Endodermal cell (in vitro differentiated cells): ENCODE results near the gene CPAMD8. TPM values are rescaled to one million over a fixed set of nuclear protein-coding genes. Genes with fewer than 3 reads are reported as not detected.

Experiments
- DNase-seq: peaks from one replicate; pipeline ENCODE4 v3.0.0-alpha.2; 2017
- H3K27ac ChIP-seq: 2 replicates; pipeline ENCODE4 v1.5.1; 2013; ENCODE audit warnings: mild to moderate bottlenecking, low read depth, low read length, moderate library complexity
- H3K27me3 ChIP-seq: 2 replicates; pipeline ENCODE4 v1.6.1; 2013; ENCODE audit warnings: mild to moderate bottlenecking, low read length, moderate library complexity; ENCODE audit not compliant: insufficient read depth, control insufficient read depth, poor library complexity, severe bottlenecking
- H3K36me3 ChIP-seq: 2 replicates; pipeline ENCODE4 v1.7.0; 2013; ENCODE audit warnings: mild to moderate bottlenecking, low read length, moderate library complexity; ENCODE audit not compliant: control insufficient read depth, insufficient read depth
- H3K4me1 ChIP-seq: one replicate; pipeline ENCODE4 v1.7.0; 2013; ENCODE audit warnings: low read length; ENCODE audit not compliant: control insufficient read depth, insufficient read depth
- H3K4me3 ChIP-seq: 2 replicates; pipeline ENCODE4 v1.5.1; 2013; ENCODE audit warnings: mild to moderate bottlenecking, low read length, moderate library complexity
- H3K9ac ChIP-seq: 2 replicates; pipeline ENCODE4 v1.6.1; 2013; ENCODE audit warnings: mild to moderate bottlenecking, low read length, moderate library complexity; ENCODE audit not compliant: poor library complexity, severe bottlenecking; ENCODE audit errors: extremely low read depth
- H3K9me3 ChIP-seq: 2 replicates; pipeline ENCODE4 v1.6.1; 2013; ENCODE audit warnings: mild to moderate bottlenecking, low read length, moderate library complexity; ENCODE audit not compliant: control insufficient read depth
- H3K27ac Mint-ChIP-seq: 2 replicates; pipeline ENCODE4 v1.8.0; 2020; ENCODE audit warnings: mixed read lengths
- H3K27me3 Mint-ChIP-seq: 2 replicates; pipeline ENCODE4 v1.8.0; 2021; ENCODE audit warnings: mild to moderate bottlenecking, mixed read lengths; ENCODE audit not compliant: insufficient read depth
- H3K36me3 Mint-ChIP-seq: 2 replicates; pipeline ENCODE4 v1.8.0; 2020; ENCODE audit warnings: low read depth, mixed read lengths
- H3K4me1 Mint-ChIP-seq: 2 replicates; pipeline ENCODE4 v1.8.0; 2020; ENCODE audit warnings: mixed read lengths
- H3K4me3 Mint-ChIP-seq: 2 replicates; pipeline ENCODE4 v1.8.0; 2020; ENCODE audit warnings: mild to moderate bottlenecking, moderate library complexity, mixed read lengths
- H3K9me3 Mint-ChIP-seq: 2 replicates; pipeline ENCODE4 v1.8.0; 2020; ENCODE audit warnings: mild to moderate bottlenecking, mixed read lengths
- WGBS, 2 experiments: methylation state at CpG; one replicate each; pipeline versions ENCODE4 v1.1.5 to v1.1.7; 2013; ENCODE audit warnings: missing lambda C conversion rate in 2 of 2, mixed read lengths in 1 of 2; ENCODE audit not compliant: insufficient coverage in 1 of 2, insufficient read length in 1 of 2; 5-methylcytosine and 5-hydroxymethylcytosine counted together
- total RNA-seq, 2 donors: library from RNA; stranded (reverse); fragmentation: NEBNext Ultra II Directional in 1 of 2; extraction: Animal tissue kit (Norgen Biotek cat#: 25700) in 1 of 2; gene quantifications; 2 replicates in 1 of 2; 3 replicates in 1 of 2; pipeline ENCODE4 v1.2.1, GENCODE V29; 2021
- TF ChIP-seq, protein P1 (sequence below): fragments of 200-600 bp; sonication (generic); conservative IDR thresholded peaks from 2 replicates; pipeline ENCODE4 v1.5.0; 2021; ENCODE audit warnings: antibody characterized with exemption, mild to moderate bottlenecking

Gene CPAMD8
- total RNA-seq, 2 donors from 2014 or later = 19.7 to 22.9 TPM

DNA sequence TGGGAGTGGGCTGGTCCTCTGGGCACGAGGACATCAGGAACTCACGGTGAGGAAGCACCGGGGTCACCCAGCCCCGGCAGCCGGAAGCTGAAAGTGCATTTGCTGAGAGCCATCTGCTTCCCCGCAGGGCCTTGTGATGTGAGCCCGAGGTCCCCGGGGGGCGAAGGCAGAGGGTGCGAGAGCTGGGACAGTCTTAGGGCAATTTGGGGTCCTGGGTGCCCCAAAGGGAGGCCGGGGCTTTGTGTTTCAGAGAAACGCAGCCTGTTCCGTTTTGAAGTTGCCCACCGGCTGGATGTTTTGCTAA, 133.0 kb downstream of the CPAMD8 start:
- H3K36me3 ChIP-seq = no peaks in the 10 kb centered on the region
- H3K4me3 ChIP-seq = no peak overlapping the region
- Mint-ChIP-seq H3K9me3 (no peaks in the 10 kb centered on the region), H3K36me3 (no peaks in the 10 kb centered on the region), H3K4me1 (no peaks in the 10 kb centered on the region), H3K27me3 (peaks cover 15% of the 10 kb centered on the region), H3K27ac (no peak overlapping the region), H3K4me3 (no peak overlapping the region)
- TF ChIP-seq, protein P1, sequence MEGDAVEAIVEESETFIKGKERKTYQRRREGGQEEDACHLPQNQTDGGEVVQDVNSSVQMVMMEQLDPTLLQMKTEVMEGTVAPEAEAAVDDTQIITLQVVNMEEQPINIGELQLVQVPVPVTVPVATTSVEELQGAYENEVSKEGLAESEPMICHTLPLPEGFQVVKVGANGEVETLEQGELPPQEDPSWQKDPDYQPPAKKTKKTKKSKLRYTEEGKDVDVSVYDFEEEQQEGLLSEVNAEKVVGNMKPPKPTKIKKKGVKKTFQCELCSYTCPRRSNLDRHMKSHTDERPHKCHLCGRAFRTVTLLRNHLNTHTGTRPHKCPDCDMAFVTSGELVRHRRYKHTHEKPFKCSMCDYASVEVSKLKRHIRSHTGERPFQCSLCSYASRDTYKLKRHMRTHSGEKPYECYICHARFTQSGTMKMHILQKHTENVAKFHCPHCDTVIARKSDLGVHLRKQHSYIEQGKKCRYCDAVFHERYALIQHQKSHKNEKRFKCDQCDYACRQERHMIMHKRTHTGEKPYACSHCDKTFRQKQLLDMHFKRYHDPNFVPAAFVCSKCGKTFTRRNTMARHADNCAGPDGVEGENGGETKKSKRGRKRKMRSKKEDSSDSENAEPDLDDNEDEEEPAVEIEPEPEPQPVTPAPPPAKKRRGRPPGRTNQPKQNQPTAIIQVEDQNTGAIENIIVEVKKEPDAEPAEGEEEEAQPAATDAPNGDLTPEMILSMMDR = no peak
- 89% methylated on average over 10 to 14 of the region's 14 CpGs for WGBS, 2 experiments
- DNase-seq = no peak
- H3K9me3 ChIP-seq = no peaks in the 10 kb centered on the region
- no peak overlapping the region for H3K9ac ChIP-seq
- no peak overlapping the region for H3K27ac ChIP-seq
- H3K4me1 ChIP-seq = no peaks in the 10 kb centered on the region
- peaks cover 26% of the 10 kb centered on the region for H3K27me3 ChIP-seq

DNA sequence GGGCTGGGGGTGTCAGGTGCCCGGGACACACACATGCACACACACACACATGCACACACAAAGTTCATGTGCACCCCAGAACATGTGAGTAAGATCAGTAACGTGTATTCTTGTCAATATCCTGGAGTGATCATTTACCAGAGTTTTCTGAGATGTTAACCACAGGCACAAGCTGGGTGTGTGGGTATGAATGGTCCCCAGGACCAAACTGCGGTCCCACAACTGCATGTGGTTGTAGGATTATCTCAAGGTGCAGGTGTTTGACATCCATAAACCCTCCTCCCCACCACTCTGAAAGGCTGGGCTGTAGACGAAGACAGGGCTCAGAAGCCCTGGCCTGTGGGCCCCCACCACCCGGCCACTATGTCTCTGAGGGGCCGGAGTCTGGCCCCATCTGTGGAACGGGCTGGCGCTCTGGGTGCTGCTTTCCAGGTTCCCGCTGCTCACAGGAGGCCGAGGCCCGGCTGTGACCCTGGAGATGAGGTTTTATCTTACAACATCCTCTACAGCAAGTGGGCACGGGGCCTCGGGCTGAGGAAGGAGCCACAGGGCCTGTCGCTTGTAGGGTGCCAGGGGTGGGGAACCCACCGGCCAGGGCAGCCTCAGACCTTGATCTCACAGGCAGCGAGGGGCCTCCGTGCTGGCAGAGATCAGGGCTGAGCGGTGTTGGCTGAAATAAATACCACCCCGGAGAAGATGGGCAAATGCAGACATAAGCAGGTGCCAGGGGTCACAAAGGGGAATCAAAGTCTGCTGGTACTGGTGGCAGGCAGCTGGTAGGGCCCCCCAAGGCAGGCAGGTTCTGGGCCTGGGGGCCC, 133.5 kb downstream of the CPAMD8 start:
- no peak overlapping the region for H3K9ac ChIP-seq
- Mint-ChIP-seq H3K9me3 (no peaks in the 10 kb centered on the region), H3K27ac (no peak overlapping the region), H3K4me1 (no peaks in the 10 kb centered on the region), H3K36me3 (no peaks in the 10 kb centered on the region), H3K27me3 (peaks cover 9% of the 10 kb centered on the region), H3K4me3 (no peak overlapping the region)
- H3K4me3 ChIP-seq = no peak overlapping the region
- no peaks in the 10 kb centered on the region for H3K9me3 ChIP-seq
- 92 to 95% methylated on average over 10 to 18 of the region's 19 CpGs for WGBS, 2 experiments
- no peak overlapping the region for H3K27ac ChIP-seq
- H3K36me3 ChIP-seq = no peaks in the 10 kb centered on the region
- peaks cover 21% of the 10 kb centered on the region for H3K27me3 ChIP-seq
- TF ChIP-seq, protein P1 = no peak
- DNase-seq = no peak
- no peaks in the 10 kb centered on the region for H3K4me1 ChIP-seq

DNA sequence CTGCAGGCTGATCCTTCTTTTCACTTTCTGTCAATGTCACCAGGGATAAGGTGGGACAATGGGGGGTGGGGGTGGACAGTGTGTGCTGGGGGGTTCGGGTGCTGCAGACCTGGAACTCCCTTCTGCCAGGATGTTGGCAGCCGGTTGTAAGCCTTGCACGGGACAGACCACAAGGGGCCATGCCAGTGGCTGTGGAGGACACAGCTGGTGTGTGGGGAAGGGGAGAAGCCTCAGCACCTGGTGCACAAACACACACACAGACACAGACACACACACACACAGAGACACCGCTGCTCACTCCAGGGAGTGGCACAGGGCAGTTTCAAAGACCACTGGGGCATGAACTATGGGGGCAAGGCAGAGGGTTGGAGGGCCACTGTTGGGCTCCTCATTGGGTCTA, 134.2 kb downstream of the CPAMD8 start:
- DNase-seq = no peak

More for the DNA sequence above, 134.2 kb downstream of the CPAMD8 start:
- no peak overlapping the region for H3K9ac ChIP-seq
- 81 to 83% methylated on average over 1 to 4 of the region's 4 CpGs for WGBS, 2 experiments
- H3K27ac ChIP-seq = no peak overlapping the region
- no peak overlapping the region for H3K4me3 ChIP-seq
- H3K4me1 Mint-ChIP-seq = no peaks in the 10 kb centered on the region
- no peaks in the 10 kb centered on the region for H3K4me1 ChIP-seq
- TF ChIP-seq, protein P1 = no peak
- H3K27me3 ChIP-seq = peaks cover 14% of the 10 kb centered on the region
- H3K4me3 Mint-ChIP-seq = no peak overlapping the region
- no peaks in the 10 kb centered on the region for H3K9me3 ChIP-seq
- no peaks in the 10 kb centered on the region for H3K9me3 Mint-ChIP-seq
- peaks cover 5% of the 10 kb centered on the region for H3K27me3 Mint-ChIP-seq
- no peaks in the 10 kb centered on the region for H3K36me3 Mint-ChIP-seq
- H3K36me3 ChIP-seq = no peaks in the 10 kb centered on the region
- no peak overlapping the region for H3K27ac Mint-ChIP-seq
